ENCODE results near the gene WDR18. TPM values are rescaled to one million over a fixed set of nuclear protein-coding genes. Genes with fewer than 3 reads are reported as not detected.

Gene WDR18
- total RNA-seq, 2 experiments from 2014 or later: 71.6 to 87.8 TPM

DNA sequence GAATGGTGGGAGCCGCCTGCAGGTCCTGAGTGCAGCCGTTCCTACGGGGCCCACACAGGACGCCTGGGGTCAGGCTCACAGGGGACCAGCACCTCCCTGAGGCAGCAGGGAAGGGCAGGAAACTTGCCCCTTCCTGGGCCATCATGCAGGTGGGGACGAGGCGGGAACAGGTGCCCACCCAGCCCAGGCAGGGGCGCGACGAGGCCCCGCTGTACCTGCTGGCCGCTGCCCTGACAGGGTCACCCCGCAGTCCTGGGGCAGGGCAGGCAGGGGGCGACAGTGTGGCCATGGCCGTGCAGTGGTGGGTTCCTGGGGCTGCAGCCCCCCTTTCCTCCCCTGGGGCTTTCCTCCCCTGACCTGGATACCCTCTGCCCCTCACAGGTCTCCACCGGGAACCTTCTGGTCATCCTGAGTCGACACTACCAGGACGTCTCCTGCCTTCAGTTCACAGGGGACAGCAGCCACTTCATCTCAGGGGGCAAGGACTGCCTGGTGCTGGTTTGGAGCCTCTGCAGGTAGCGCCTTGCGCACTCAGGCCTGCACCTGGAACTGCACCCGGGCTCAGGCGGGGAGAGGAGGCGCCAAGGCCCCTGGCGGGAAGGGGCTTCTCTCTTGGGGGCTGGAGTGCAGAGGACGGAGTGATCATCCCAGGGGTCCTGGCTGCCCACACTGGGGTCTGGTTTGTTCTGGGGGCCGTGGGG, 5.4 kb downstream of the WDR18 start:
- Mint-ChIP-seq H3K27me3 (no peaks in the 10 kb centered on the region), H3K4me3 (no peak overlapping the region), H3K4me1 (peaks cover 9% of the 10 kb centered on the region), H3K27ac (no peak overlapping the region), H3K36me3 (ENCODE audit: low read depth) (peaks cover 14% of the 10 kb centered on the region), H3K9me3 (ENCODE audit: low read depth) (no peaks in the 10 kb centered on the region)
- CTCF ChIA-PET: no interaction called here
- ATAC-seq (no peak), DNase-seq (no peak)
- intact Hi-C loops (cut with DNase I, micrococcal nuclease): no loop called here
- POLR2A ChIA-PET: no interaction called here

DNA sequence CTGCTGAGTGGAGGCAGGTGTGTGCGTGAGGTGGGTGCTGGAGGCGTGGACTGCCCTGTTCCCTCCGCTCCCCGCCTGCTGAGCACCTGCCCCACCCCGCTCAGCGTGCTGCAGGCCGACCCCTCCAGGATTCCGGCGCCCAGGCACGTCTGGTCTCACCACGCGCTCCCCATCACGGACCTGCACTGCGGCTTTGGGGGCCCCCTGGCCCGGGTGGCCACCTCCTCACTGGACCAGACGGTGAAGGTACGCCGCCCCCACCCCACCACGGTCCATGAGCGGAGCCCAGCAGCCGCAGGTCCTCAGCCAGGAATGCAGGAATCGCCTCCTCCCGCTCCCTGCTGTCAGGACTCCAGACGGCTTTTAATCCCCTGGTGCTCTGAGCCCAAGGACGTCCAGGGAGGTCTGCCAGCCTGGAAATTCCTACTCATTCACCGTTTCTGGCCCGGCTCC, 6.0 kb downstream of the WDR18 start:
- Mint-ChIP-seq H3K9me3 (ENCODE audit: low read depth) (no peaks in the 10 kb centered on the region), H3K36me3 (ENCODE audit: low read depth) (peaks cover 14% of the 10 kb centered on the region), H3K27ac (no peak overlapping the region), H3K27me3 (no peaks in the 10 kb centered on the region), H3K4me3 (no peak overlapping the region), H3K4me1 (peaks cover 4% of the 10 kb centered on the region)
- ChIA-PET POLR2A (interaction anchor here (1.6 kb wide), 1 partner anchor 31 kb away, joined by 6 read pairs; the partner anchor contains the start of gene RNU6-2), CTCF (interaction anchor here (0.8 kb wide), 1 partner anchor 75 kb away, joined by 3 read pairs; no protein-coding TSS in a partner anchor)
- intact Hi-C loops (cut with DNase I, micrococcal nuclease): no loop called here
- ATAC-seq (no peak), DNase-seq (no peak)

- Mint-ChIP-seq H3K36me3 (ENCODE audit: low read depth) (peaks cover 14% of the 10 kb centered on the region), H3K4me1 (peaks cover under 1% of the 10 kb centered on the region), H3K27me3 (no peaks in the 10 kb centered on the region), H3K4me3 (no peak overlapping the region), H3K9me3 (ENCODE audit: low read depth) (no peaks in the 10 kb centered on the region), H3K27ac (no peak overlapping the region)
- ChIA-PET CTCF (interaction anchor here (0.6 to 0.8 kb wide), 2 partner anchors 61 to 75 kb away, joined by 3 read pairs; no protein-coding TSS in a partner anchor), POLR2A (interaction anchor here (1.6 kb wide), 1 partner anchor 31 kb away, joined by 6 read pairs; the partner anchor contains the start of gene RNU6-2)
- intact Hi-C loops (cut with DNase I, micrococcal nuclease): loop anchor here in 1 of 2 experiments (1.0 kb wide), 5 partner anchors 72 to 310 kb away; no protein-coding TSS in a partner anchor
- ATAC-seq: no peak
- DNase-seq: no peak
Observed at GRCh38 chr19:990746-991145, 6.6 kb downstream of the WDR18 start.

- ChIA-PET POLR2A (interaction anchor here (1.6 kb wide), 1 partner anchor 30 kb away, joined by 6 read pairs; the partner anchor contains the start of gene RNU6-2), CTCF (interaction anchor here (0.5 to 0.6 kb wide), 2 partner anchors 61 to 62 kb away, joined by 3 read pairs; no protein-coding TSS in a partner anchor)
- intact Hi-C loops (cut with DNase I, micrococcal nuclease): loop anchor here in 1 of 2 experiments (1.0 kb wide), 5 partner anchors 71 to 311 kb away; no protein-coding TSS in a partner anchor
- peaks cover 2% of the 10 kb centered on the region for H3K4me1 Mint-ChIP-seq
- H3K4me3 Mint-ChIP-seq: no peak overlapping the region
- ATAC-seq (peak; percentile 80), DNase-seq (peak; percentile 91)
- no peaks in the 10 kb centered on the region for H3K27me3 Mint-ChIP-seq
- no peak overlapping the region for H3K27ac Mint-ChIP-seq
- peaks cover 14% of the 10 kb centered on the region for H3K36me3 Mint-ChIP-seq (ENCODE audit: low read depth)
- no peaks in the 10 kb centered on the region for H3K9me3 Mint-ChIP-seq (ENCODE audit: low read depth)
Observed at GRCh38 chr19:991174-991931, 7.2 kb downstream of the WDR18 start.

- DNase-seq (no peak), ATAC-seq (no peak)
- Mint-ChIP-seq H3K27me3 (no peaks in the 10 kb centered on the region), H3K4me1 (peaks cover 7% of the 10 kb centered on the region), H3K36me3 (ENCODE audit: low read depth) (peaks cover 9% of the 10 kb centered on the region), H3K27ac (no peak overlapping the region), H3K4me3 (no peak overlapping the region), H3K9me3 (ENCODE audit: low read depth) (no peaks in the 10 kb centered on the region)
- intact Hi-C loops (cut with DNase I, micrococcal nuclease): loop anchor here in 1 of 2 experiments (1.0 kb wide), 5 partner anchors 70 to 312 kb away; no protein-coding TSS in a partner anchor
- ChIA-PET CTCF (no interaction called here), POLR2A (interaction anchor here (1.6 kb wide), 1 partner anchor 30 kb away, joined by 6 read pairs; the partner anchor contains the start of gene RNU6-2)
Observed at GRCh38 chr19:991932-992669, 8.0 kb downstream of the WDR18 start.

DNA sequence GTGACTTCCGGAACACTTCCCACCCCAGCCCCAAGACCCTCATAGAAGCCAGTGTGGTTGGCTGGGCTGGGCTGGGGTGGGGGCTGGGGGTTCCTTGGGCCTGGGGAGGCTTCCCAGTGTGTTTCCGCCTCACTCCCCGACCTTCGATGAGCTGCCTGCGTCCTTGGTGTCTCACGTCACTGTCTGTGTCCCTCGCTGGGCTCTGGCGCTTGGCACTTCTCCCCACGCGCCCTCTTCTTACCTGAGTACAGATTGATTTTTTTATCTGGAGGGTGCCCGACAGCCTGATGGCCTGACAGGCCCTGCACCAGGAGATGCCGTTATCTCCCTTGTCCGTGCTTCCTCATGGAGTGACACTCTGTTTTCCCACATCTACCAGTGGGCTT, 8.5 kb downstream of the WDR18 start:
- ATAC-seq (no peak), DNase-seq (no peak)
- H3K27me3 Mint-ChIP-seq: peaks cover 1% of the 10 kb centered on the region
- POLR2A ChIA-PET: no interaction called here
- no peak overlapping the region for H3K4me3 Mint-ChIP-seq
- peaks cover 7% of the 10 kb centered on the region for H3K4me1 Mint-ChIP-seq
- H3K27ac Mint-ChIP-seq: no peak overlapping the region
- peaks cover 9% of the 10 kb centered on the region for H3K36me3 Mint-ChIP-seq (ENCODE audit: low read depth)
- intact Hi-C loops (cut with DNase I, micrococcal nuclease): no loop called here
- no peaks in the 10 kb centered on the region for H3K9me3 Mint-ChIP-seq (ENCODE audit: low read depth)
- CTCF ChIA-PET: no interaction called here

GRCh38 chr19:993361-993830, 9.3 kb downstream of the WDR18 start:
- Mint-ChIP-seq H3K36me3 (ENCODE audit: low read depth) (peaks cover 9% of the 10 kb centered on the region), H3K9me3 (ENCODE audit: low read depth) (no peaks in the 10 kb centered on the region), H3K4me1 (peaks cover 7% of the 10 kb centered on the region), H3K27me3 (peaks cover 6% of the 10 kb centered on the region), H3K27ac (no peak overlapping the region), H3K4me3 (no peak overlapping the region)
- ATAC-seq (no peak), DNase-seq (no peak)
- intact Hi-C loops (cut with DNase I, micrococcal nuclease): no loop called here
- CTCF ChIA-PET: no interaction called here
- POLR2A ChIA-PET: no interaction called here

DNA sequence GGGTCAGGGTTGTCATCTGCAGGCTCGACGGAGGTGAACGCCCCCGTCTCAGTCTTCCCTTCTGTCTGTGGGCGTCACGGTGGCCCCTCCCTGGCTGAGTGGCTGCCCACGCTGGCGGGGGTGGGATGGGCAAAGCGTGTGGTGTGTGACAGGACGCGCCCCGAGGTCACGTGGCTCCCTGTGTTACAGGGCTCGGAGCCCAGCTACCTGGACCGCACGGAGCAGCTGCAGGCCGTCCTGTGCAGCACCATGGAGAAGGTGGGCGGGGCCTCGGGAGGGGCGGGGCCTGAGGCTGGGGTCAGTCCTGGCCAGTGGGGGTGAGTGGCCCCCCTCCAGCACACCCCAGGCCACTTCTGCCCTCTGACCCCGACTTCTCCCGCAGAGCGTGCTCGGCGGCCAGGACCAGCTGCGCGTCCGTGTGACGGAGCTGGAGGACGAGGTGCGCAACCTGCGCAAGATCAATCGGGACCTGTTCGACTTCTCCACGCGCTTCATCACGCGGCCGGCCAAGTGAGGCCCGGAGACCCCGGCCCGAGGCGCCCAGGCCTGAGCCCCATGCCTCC, 9.8 kb downstream of the WDR18 start:
- peaks cover 7% of the 10 kb centered on the region for H3K4me1 Mint-ChIP-seq
- DNase-seq (no peak), ATAC-seq (no peak)
- no peaks in the 10 kb centered on the region for H3K9me3 Mint-ChIP-seq (ENCODE audit: low read depth)
- no peak overlapping the region for H3K27ac Mint-ChIP-seq
- H3K27me3 Mint-ChIP-seq: peaks cover 8% of the 10 kb centered on the region
- POLR2A ChIA-PET: no interaction called here
- peaks cover 9% of the 10 kb centered on the region for H3K36me3 Mint-ChIP-seq (ENCODE audit: low read depth)
- no peak overlapping the region for H3K4me3 Mint-ChIP-seq
- intact Hi-C loops (cut with DNase I, micrococcal nuclease): no loop called here
- CTCF ChIA-PET: interaction anchor here (1.1 kb wide), 1 partner anchor 71 kb away, joined by 3 read pairs; no protein-coding TSS in a partner anchor

DNA sequence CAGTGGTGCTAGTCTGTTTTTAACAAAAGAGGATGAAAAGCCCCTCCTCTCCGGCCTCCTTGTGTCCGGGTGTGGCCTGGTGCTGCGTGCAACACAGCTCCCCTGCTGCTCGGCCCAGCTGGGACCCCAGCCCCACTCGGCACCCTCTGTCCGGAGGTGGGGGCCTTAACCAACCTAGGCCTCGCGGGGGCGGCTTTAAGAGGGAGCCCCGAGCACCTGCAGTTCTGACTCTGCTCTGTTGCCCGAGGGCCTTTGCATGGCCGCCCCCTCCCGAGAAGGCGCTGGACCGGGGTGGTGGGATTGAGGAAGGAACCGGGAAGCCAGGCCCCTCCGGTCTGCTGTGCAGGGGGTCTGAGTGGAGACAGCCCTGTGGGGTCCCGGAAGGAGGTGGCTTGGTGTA, 10.4 kb downstream of the WDR18 start:
- peaks cover 14% of the 10 kb centered on the region for H3K27me3 Mint-ChIP-seq
- POLR2A ChIA-PET: no interaction called here
- no peaks in the 10 kb centered on the region for H3K9me3 Mint-ChIP-seq (ENCODE audit: low read depth)
- peaks cover 9% of the 10 kb centered on the region for H3K36me3 Mint-ChIP-seq (ENCODE audit: low read depth)
- H3K4me3 Mint-ChIP-seq: no peak overlapping the region
- H3K27ac Mint-ChIP-seq: no peak overlapping the region
- no peak for ATAC-seq
- CTCF ChIA-PET: interaction anchor here (1.1 kb wide), 1 partner anchor 72 kb away, joined by 3 read pairs; no protein-coding TSS in a partner anchor
- no peak for DNase-seq
- H3K4me1 Mint-ChIP-seq: peaks cover 7% of the 10 kb centered on the region
- intact Hi-C loops (cut with DNase I, micrococcal nuclease): no loop called here

DNA sequence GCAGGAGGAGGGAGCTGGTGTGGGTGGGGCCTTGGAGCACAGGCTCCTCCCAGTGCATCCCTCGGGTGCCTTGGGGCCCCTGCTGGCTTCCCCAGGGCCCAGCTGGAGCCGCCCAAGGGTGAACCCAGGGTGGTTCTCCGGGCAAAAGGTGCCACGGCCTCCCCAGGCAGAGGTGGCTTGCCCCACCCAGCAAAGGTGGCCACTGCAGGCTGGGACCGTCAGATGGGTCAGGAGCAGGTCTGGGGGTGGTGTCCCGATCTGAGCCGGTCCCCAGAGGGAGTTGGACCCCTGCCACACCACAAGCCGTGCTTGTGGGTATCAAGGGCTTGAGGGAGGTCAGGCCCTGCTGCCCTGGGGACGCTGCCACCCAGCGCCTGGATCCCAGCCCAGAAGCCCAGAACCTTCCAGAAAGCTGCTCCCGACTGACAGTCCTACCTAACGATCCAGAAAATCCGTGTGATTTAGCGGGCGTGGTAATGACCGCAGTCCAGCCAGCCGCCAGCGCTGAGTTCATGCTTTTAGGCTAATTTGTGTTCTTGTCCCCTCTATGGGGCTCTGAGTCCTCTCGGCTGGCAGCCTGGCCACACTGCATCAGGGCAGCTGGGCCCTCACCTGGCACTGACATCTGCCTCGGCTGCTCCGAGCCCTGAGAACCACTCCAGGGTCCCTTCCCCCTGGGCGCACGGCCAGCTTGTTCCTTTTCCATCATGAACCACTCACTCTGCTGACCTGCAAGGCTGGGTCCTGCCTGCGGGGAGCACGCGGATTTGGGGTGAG, 11.1 kb downstream of the WDR18 start:
- intact Hi-C loops (cut with DNase I, micrococcal nuclease): no loop called here
- no peak for ATAC-seq

More for the DNA sequence above, 11.1 kb downstream of the WDR18 start:
- H3K27ac Mint-ChIP-seq: no peak overlapping the region
- H3K9me3 Mint-ChIP-seq (ENCODE audit: low read depth): no peaks in the 10 kb centered on the region
- peaks cover 9% of the 10 kb centered on the region for H3K36me3 Mint-ChIP-seq (ENCODE audit: low read depth)
- H3K4me3 Mint-ChIP-seq: no peak overlapping the region
- POLR2A ChIA-PET: no interaction called here
- no peak for DNase-seq
- CTCF ChIA-PET: interaction anchor here (1.1 kb wide), 1 partner anchor 72 kb away, joined by 3 read pairs; no protein-coding TSS in a partner anchor
- peaks cover 14% of the 10 kb centered on the region for H3K27me3 Mint-ChIP-seq
- H3K4me1 Mint-ChIP-seq: peaks cover 7% of the 10 kb centered on the region

Data from activated CD4-positive, alpha-beta T cell treated with anti-CD3 and anti-CD28 coated beads for 36 hours (primary cell).